GM18507 (cell line): ENCODE measurements around the gene PROP1.
"Not testable (repeated sequence)": the region's sequence is repeated elsewhere in the genome, so short reads cannot be mapped to it uniquely, and the experiment has no call there.

Experiments
- DNase-seq: peaks from one replicate; pipeline ENCODE4 v3.0.0; 2011; ENCODE audit warnings: low read depth; ENCODE audit not compliant: insufficient read length; ENCODE audit errors: extremely low spot score
- FAIRE-seq: peaks from 2 replicates; lab custom pipeline; 2011; peaks lifted over from hg19 to GRCh38; lab: Jason Lieb, UNC

Gene PROP1

DNA sequence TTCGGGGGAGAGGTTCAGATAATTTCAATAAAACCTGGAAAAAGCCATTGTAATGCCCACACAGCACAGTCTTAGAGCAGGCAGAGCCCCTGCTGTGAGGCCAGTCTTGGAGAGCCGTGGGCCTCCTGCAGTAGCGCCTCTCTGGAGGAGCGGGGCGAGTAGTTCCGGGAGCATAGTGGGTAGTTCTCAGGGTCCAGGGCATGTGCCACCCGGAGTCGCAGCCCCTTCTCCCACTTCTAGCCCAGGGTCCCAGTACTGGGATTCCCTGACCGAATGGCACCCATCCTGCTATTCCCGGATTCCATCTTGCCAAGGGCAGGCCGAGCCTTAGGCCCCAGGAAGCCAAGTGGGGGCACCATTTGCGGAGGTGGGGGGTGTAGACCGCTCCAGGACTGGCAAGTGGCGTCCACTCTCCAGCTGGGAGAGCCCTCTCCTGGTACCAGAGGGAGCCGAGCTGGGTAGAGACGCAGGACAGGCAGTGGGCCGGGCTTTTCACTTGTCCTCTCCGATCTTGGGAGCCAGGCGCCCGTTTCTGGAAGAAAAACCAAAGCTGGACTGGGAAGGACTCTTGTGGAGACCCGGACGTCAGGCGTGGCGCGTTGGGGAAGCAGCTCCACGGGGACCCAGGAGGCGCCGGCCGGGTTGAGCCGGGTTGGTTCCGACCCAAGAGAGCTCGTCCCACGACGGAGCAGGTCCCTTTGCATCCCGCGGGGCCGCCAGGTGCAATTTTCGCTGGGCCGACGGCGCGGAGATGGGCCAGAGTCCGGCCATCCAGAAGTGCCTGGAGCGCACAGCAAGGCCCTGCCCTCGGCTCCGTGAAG lies 12.1 kb downstream of the PROP1 start:
- no peak for FAIRE-seq
- no peak for DNase-seq

DNA sequence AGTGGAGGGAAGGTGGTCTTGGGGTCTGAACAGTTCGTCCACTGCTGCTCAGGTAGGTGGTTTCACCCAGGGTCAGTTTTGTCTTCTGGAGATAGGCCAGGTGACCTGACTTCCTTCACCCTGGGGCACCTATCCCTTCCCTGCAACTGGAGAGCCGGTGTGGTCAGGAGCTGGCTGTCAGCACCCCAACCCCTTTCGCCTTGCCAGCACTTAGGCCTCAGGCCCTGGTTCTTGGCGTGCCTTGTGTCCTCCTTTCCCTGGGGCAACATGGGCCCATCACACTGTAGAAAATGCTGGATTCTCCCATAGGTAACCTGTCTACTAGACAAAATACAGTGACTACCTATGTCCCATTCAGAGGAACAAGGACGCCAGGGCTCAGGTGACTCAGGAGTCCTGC lies 13.1 kb downstream of the PROP1 start:
- FAIRE-seq, result no peak
- DNase-seq, result no peak

DNA sequence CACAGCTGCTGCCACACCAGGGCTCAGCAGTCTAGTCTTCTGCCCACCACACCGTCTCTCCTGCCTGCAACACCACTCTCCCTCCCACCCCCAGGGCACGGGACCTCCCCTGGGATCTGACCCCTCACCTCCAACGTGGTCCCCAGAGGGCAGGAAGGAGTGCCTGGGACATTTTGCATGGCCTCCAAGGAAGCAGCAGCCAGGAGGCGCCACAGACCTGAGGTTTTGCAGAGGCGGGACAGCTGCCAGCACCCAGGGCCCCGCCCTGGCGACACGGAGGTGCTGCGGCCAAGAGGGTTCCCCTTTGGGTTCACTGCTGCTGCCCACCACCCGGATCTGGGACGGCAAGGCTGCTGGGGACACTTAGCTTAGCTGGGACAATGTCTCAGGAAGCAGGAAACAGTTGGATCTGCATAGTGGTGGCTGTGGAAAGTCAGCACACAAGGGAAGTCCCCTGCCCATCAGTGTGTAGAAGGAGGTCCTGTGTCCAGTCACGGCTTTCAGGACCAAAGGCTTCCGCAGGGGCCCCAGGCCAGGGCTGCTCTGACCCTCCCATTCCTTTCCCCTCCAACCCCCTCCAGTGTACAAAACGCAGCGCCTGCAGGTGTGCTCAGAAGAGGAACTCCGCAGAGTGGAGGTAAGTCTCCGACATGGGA lies 13.8 kb downstream of the PROP1 start:
- FAIRE-seq, result no peak
- no peak for DNase-seq

DNA sequence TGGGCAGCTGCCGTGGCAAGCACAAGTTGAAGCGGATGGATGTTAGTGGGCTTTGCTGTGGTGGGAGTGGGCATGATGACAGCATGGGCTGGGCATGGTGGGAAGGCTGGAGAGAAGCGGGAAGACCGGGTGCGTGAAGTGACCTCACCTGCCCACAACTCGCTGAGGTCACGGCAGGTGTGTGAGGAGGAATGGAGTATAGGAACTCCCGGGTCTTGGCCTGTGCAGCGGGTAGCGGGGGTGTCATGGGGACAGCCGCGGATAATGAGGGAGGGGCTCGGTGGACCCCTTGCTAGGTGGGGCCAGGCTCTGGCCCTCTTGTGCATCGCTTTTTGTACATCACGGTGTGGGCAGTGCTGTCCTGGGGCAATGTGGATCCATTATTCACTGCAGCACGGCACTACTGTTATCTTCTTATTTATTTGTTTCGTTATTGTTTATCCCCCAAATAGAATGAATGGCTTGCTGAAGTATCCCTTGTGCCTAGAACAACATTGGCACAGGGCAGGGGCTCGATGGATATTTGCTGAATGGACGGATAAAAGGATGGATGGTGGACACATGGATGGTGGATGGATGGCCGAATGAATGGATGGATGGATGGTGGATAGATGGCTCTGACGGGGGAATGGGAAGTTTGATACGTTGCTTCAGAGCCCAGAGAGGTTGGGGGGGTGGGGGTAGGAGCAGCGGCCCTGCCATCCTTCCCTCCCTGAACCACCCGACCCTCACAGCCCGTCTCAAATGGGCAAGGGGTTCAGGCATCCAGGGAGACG lies 14.6 kb downstream of the PROP1 start:
- FAIRE-seq, result no peak

DNA sequence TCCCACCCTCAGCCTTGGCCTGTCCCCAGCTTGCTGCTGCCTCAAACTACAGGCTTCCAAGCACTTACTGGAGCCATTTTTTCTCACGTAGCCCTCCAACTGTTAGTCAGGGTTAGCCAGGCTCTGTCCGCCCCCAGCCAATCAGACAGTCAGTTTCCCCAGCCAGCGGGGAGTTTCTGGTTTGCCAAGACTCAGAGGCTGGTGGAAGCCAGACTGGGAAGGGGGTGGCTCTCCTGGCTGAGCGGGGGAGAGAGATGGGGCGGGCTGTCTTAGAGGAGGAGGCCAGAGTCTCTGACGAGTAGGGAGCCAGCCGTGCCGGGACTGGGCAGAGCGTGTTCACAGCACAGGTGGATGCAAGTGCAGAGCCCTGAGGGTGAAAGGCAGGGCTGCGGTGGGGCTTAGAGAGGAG lies 15.3 kb downstream of the PROP1 start:
- DNase-seq, result no peak
- FAIRE-seq, result no peak

More for the DNA sequence above, 14.6 kb downstream of the PROP1 start:
- no peak for DNase-seq

DNA sequence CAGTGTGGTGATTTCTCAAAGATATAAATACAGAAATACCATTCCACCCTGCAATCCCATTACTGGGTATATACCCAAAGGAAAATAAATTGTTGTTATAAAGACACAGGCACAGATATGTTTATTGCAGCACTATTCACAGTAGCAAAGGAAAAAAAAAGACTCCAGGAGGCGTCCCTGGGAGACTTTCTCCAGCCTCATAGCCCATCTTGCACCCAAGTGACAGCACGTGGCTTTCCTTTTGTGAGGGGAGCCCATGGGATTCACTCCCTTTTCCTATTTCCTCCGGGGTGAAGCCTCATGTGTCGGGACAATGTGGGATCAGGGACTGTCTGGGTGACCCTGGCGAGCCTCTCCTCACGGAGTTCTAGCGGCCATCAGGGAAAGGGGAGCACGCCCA lies 18.4 kb downstream of the PROP1 start:
- FAIRE-seq, DNase-seq: not testable (repeated sequence)

DNA sequence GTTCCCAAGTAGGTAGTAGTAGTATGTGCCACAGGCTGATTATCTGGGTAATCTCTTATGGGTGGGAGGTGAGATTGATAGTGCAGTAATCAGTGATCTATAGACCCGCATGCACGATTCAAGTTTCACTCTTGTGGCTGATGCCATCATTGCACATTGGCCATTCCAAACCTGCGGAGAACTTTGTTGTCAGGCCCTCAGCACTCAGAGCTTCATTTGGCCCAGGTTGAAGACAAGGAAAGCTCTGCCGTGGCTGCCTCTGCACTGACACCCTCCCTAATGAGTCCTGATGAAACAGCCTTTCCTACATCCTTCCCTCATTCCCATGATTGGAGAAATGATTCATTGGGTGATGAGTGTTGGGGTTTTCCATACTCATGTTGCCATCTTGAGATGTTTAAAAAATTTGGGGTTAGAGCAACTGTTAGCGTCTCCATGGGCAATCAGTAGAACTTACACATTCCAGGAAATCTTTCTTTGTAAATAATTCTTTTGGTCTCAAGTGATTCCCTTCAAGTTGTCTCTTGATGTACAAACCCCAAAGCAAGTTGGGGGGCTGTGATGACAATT lies 22.9 kb downstream of the PROP1 start:
- no peak for DNase-seq
- no peak for FAIRE-seq

DNA sequence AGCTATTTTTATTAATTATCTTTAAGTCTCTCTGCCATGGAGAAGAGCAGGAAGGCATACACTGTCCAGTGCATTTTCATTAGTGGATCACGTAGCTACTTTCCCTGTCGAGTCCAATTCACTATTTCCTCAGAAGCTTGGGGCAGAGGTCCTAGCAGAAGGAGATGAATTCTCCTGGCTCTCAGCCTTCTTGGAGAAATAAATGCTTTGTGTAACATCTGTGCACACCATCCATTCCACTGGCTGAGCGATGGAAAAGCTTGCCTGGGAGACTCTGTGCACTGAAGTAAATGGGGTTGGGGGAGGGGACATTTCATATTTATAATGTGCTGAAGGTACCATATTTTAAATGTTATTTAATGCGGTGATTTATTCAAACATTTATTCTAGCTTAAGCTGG lies 23.4 kb downstream of the PROP1 start:
- FAIRE-seq (no peak), DNase-seq (no peak)

DNA sequence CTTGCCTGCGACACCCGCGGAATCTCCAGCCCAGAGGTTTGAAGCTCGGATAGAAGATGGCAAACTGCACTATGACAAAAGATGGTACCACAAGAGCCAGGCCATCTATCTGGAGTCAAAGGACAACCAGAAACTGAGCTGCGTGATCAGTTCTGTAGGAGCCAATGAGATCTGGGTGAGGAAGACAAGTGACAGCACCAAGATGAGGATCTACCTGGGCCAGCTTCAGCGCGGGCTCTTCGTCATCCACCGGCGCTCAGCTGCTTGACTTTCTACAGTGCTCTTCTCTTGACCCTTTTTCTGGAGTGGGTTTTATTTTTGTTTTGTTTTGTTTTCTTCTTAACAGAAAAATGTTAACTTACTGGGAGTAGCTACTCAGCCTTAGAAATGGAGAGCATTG lies 24.0 kb downstream of the PROP1 start:
- not testable (repeated sequence) for FAIRE-seq, DNase-seq

DNA sequence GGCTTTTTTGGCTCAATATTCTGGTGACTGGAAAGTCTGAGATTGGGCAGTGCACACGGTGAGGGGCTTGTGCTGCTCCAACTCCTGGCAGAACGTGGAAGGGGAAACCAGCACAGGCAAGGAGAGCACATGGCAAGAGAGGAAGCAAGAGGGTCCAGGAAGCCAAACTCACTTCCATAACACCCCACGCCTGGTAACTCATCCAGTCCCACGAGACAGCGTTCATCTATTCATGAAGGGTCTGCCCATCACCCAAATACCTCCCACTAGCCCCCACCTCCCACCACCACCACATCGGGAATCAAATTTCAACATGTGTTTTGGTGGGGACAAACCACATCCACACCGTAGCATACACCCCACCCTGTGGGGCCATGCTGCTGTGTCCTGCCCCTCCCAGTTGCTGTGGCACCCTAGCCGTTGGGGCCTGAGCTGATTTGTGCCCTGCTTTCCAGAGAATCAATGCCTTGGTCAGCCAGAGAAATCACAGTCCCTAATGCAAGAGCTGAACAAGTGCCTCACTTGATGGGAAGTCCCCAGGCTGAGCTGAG lies 27.3 kb downstream of the PROP1 start:
- no peak for DNase-seq
- no peak for FAIRE-seq

DNA sequence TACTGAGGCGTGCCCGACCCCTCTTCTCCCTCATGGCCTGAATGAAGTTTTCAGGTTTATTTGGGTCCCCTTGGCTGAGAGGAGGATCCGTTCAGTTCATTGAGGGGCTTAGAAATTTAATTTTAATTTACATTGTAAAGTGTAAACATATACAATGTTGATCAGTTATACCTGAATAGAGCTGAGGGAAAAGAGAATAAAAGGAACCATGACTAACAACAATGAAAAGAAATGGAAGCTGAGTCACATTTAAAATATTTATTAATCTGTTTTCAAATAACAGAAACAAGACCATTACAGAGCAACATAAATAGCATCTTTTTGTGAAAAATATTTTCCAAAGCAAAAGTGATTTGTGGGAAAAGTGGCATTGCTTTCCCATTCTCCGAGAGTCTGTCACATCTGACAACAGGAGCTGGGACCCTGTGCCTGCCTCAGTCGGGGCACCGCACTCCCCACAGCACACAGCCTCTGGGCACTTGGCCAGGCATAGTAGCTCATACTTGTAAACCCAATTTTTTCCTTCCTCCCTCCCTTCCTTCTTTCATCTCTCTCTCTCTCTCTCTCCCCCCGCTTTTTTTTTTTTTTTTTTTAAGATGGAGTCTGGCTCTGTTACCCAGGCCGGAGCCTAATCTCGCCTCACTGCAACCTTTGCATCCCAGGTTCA lies 28.7 kb downstream of the PROP1 start:
- FAIRE-seq (no peak), DNase-seq (no peak)

DNA sequence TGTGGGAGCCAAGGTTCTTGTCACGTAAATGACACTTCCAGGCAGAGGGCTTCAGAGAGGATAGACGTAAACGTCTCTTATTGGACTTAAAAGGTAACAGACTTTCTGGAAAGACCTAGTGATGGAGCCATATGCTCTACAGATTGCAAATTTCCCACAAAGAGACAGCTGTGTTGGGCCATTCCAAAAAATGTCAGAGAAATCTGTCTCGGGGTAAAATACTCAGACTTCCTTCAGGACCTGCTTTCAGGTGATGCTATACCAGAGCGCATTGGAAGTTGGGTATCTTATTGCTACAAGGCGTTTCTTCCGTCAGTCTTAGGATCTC lies 29.2 kb downstream of the PROP1 start:
- DNase-seq, result no peak
- FAIRE-seq, result no peak

DNA sequence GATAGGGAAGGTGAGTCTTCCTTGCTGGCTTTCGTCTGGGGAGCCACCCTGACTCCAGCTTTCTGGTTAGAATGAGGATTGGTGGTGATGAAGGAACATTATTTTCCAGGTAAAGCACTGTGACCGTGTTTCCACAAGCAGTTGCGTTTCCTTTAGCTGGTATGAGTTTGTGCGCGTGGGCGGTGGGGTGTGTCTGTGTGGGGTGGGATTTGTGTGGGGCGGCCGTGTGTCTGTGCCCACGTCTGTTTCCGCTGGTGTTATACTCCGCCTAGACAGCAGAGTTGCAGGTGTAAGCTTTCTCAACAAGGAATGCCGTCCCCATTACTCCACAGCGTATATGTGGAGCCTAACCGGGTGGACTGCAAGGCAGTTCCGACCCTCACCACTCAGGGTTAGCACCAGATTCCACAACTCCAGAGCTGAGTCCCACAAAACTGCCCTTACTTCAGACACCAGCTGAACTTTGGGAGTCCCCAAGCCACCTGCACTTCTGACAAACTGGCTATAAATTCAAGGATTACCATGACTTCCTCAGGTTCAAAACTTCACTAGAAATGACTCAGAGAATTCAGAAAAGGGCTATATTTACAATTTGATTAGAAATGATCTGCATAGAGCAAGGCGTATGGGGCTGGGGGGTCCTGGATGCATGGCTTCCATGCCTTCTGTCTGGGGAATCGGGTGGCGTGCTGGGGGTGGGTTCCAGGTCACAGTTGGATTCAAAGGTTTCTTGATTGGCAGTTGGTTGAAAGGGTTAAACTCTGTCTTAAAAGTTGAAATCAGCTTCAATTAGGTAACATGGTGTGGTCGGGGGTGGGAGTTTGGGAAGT lies 29.8 kb downstream of the PROP1 start:
- FAIRE-seq (no peak), DNase-seq (no peak)

DNA sequence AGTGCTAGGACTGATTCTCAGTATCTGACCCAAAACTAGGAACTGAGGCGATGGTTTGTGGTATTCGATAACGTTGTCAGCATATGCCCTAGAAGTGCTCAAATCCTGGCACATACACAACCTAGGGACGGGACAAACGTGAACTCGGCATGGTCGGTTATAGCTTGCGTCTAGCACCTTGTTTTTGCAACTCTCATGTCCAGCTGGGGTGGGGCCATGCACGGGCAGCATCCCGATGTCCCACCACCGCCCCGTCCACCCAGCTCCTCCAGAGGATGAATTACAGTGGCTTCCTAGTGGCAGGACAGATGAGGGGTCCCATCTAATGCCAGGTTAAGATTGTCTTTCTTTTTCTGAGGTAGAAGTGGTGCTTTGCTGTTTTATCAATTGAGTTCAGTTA lies 31.6 kb downstream of the PROP1 start:
- no peak for FAIRE-seq
- no peak for DNase-seq

DNA sequence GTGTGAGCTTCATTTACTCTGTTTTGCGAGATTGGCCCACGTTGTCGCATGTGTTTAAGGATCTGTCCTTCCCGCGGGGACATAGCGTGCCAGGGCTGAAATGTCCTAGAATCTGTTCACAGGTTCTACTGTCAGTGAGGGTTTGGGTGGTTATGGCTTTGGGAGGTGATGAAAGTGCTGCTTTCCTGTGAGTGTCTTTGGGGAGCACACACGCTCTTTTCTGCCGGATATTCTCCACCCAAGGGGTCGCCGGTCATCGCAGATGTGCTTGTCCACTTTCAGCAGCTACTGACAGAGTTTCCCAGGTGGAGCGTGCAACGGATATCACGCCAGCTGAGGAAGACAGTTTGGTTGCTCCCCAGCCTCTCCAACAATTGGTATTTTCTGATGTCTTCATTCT lies 32.1 kb downstream of the PROP1 start:
- FAIRE-seq (no peak), DNase-seq (no peak)

DNA sequence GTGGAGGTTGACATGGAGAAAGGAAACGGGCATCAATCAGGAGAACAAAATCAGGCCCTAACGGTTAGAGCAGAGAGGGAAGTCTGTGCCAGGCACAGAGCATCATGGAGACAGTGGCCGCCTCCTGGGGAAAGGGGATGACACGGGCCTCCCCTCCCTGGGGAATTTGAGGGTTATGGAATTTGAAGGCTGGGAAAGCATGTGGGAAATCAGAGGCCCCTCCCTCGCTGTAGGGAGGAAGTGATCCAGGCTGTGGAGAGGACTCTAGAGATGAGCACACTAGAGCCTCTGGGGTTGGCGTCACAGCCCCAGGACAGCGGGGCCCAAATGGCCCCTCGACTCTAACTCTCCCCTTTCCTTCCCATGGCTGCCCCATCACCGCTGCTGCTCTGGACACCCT lies 36.7 kb downstream of the PROP1 start:
- no peak for DNase-seq

DNA sequence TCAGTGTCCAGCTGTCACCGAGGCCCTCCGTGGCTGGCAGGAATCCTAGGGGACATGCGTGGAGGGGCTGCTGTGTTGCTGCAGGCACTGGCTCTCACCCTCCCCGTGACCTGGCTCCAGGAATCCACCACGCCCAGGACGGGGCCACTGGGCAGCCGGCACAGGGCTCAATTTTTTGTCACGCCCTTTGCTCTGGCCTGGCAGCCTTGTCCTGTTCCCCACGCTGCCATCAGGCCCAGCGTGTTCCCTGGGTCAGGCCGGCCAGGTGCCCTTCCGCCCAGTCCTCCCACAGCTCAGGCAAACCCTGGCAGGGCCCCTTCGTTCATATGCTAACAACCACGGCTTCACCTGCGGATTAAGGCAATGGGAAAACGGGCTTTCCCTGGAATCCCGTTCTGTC lies 37.3 kb downstream of the PROP1 start:
- no peak for DNase-seq

More for the DNA sequence above, 36.7 kb downstream of the PROP1 start:
- FAIRE-seq, result no peak

DNA sequence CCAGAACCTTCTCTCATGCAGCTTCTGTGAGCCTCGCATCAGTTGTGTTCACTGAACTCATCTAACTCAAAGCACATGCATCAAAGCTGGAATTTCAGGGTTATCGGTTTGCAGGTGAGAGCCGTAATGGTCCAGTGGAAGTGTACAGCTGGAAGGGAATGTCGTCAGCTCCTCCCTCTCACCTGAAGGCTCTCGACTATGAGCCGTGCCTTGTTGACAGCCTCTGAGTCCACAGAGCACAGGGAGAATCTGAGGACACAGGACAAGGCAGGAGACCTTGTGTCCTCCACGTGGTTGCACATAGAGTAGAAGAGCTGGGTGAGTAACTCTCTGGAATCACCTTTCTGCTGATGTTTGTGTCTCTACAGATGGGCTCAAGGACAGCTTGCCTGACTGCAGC lies 38.8 kb downstream of the PROP1 start:
- no peak for FAIRE-seq
- DNase-seq, result no peak

More for the DNA sequence above, 37.3 kb downstream of the PROP1 start:
- FAIRE-seq, result no peak

DNA sequence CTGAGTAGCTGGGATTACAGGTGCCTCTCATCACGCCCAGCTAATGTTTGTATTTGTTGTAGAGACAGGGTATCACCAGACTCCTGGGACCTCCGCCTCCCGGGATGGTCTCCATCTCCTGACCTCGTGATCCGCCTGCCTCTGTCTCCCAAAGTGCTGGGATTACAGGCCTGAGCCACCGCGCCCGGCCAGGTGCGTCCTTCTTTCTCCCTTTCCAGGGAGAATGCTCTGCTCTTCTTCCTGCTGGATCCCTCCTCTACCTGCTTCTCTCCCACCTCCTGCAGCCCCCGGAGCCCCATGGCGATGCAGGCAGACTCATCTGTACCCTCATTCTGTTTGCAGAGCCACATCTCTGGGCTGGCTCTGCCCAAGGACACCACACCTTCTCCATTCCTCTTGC lies 42.9 kb downstream of the PROP1 start:
- FAIRE-seq, DNase-seq: not testable (repeated sequence)
